Ovary (tissue), 9 donors: ENCODE results near the gene ARHGEF10L. TPM values are rescaled to one million over a fixed set of nuclear protein-coding genes. Genes with fewer than 3 reads are reported as not detected.
A peak's percentile ranks its signal among the peaks of the same experiment; 100 is the strongest.

ENCODE experiments used
- DNase-seq, 5 donors: peaks; one replicate each; pipeline ENCODE4 v3.0.0-alpha.2; 2019 to 2020
- H3K27ac ChIP-seq, 2 donors: fragments of 200-600 bp; one replicate each; pipeline versions ENCODE4 v1.5.1 to v1.8.0; 2019 to 2022
- H3K27me3 ChIP-seq: fragments of 200-600 bp; one replicate; pipeline ENCODE4 v1.8.0; 2022
- H3K36me3 ChIP-seq: fragments of 200-600 bp; sonication (generic); one replicate; pipeline ENCODE4 v1.5.1; 2019
- H3K4me1 ChIP-seq: one replicate; pipeline ENCODE4 v1.8.1; 2013; ENCODE audit warnings: mild to moderate bottlenecking, moderate library complexity; ENCODE audit not compliant: insufficient read depth
- H3K4me3 ChIP-seq: fragments of 200-600 bp; sonication (generic); one replicate; pipeline ENCODE4 v1.5.1; 2017
- H3K9me3 ChIP-seq, 2 donors: fragments of 200-600 bp in 1 of 2; sonication (generic) in 1 of 2; one replicate each; pipeline versions ENCODE4 v1.5.1 to v1.8.1; 2013 to 2019; ENCODE audit warnings: mild to moderate bottlenecking in 1 of 2, moderate library complexity in 1 of 2
- CTCF ChIP-seq, 3 donors: fragments of 450-650 bp in 2 of 3; fragments of 200-600 bp in 1 of 3; IDR thresholded peaks; one replicate each; pipeline versions ENCODE4 v1.5.1 to v1.8.0; 2016 to 2022; ENCODE audit warnings: antibody characterized with exemption in 3 of 3, mild to moderate bottlenecking in 1 of 3
- EP300 ChIP-seq: sonication (generic); formaldehyde crosslinking; IDR thresholded peaks from one replicate; pipeline ENCODE4 v1.6.1; 2017; ENCODE audit warnings: antibody characterized with exemption
- POLR2A ChIP-seq: fragments of 450-650 bp; IDR thresholded peaks from one replicate; pipeline ENCODE4 v1.6.1; 2017; ENCODE audit warnings: antibody characterized with exemption, mild to moderate bottlenecking, moderate library complexity
- WGBS, 3 donors: extraction: QIAGEN DNeasy Blood & Tissue Kit in 1 of 3; methylation state at CpG; one replicate each; pipeline versions ENCODE4 v1.1.5 to v1.1.7; 2013 to 2017; 5-methylcytosine and 5-hydroxymethylcytosine counted together
- intact Hi-C, 4 donors: fragments of 100-400 bp; cut with DNase I; formaldehyde crosslinking; loops; one replicate each; pipeline versions ENCODE4 v1.11.0 to v1.15.1; 2022 to 2023
- polyA plus RNA-seq, 2 donors: library from polyadenylated mRNA; stranded (reverse); fragments of 200-250 nt in 1 of 2; fragments of 350-450 nt in 1 of 2; fragmentation: Illumina TruSeq in 1 of 2; extraction: RNeasy Lipid Tissue Mini Kit (QIAGEN cat#74804) in 1 of 2; gene quantifications; one replicate each; pipeline ENCODE4 v1.2.3, GENCODE V29; 2013 to 2014
- total RNA-seq, 7 donors: library from RNA; depleted of rRNA in 2 of 7; stranded (reverse); fragments of >200 nt in 2 of 7; fragmentation: NEBNext Ultra II Directional in 3 of 7; extraction: Animal tissue kit (Norgen Biotek cat#: 25700) in 3 of 7; gene quantifications; one replicate each; pipeline versions ENCODE4 v1.1.0 to v1.2.4, GENCODE V29; 2016 to 2023
- donor health status: DM: no; HTN: no; CAD: no; lungs with moderate emphysema.
- donor health status: DM: no; HTN: no; CAD: no.
- donor health status: Bipolar disorder and iron deficiency.
- donor health status: DM: yes; HTN: yes; CAD: no.
- donor health status: DM: no; HTN: no; CAD: no.
- donor health status: DM: yes; HTN: yes; CAD: no.

The ARHGEF10L gene
- total and polyA plus RNA-seq, 9 donors: 3.6 to 23.0 (median 18.3) TPM

- H3K27ac ChIP-seq: no peak overlapping the region
- no peaks in the 10 kb centered on the region for H3K36me3 ChIP-seq
- no peak for DNase-seq
- 76 to 81% (median 80%) methylated on average over 6 of the region's 6 CpGs for WGBS, 3 donors
- TF ChIP-seq POLR2A (no peak), CTCF (IDR thresholded peaks at IDR 0.05) (no peak), EP300 (no peak)
- no peaks in the 10 kb centered on the region for H3K27me3 ChIP-seq
- no peak overlapping the region for H3K4me3 ChIP-seq
- no peaks in the 10 kb centered on the region for H3K9me3 ChIP-seq
- intact Hi-C loops: no loop called here
- no peaks in the 10 kb centered on the region for H3K4me1 ChIP-seq
Measured at GRCh38 chr1:17736625-17737024, 197.1 kb downstream of the ARHGEF10L start.

GRCh38 chr1:17739050-17739449 lies 199.6 kb downstream of the ARHGEF10L start:
- H3K27ac ChIP-seq: no peak overlapping the region
- no peaks in the 10 kb centered on the region for H3K9me3 ChIP-seq
- H3K4me3 ChIP-seq: no peak overlapping the region
- no peak for TF ChIP-seq CTCF (IDR thresholded peaks at IDR 0.05)
- no peak for TF ChIP-seq POLR2A
- TF ChIP-seq EP300: no peak
- DNase-seq: no peak
- H3K36me3 ChIP-seq: no peaks in the 10 kb centered on the region
- intact Hi-C loops: no loop called here
- H3K4me1 ChIP-seq: peaks cover 6% of the 10 kb centered on the region
- no peaks in the 10 kb centered on the region for H3K27me3 ChIP-seq

- Histone ChIP-seq H3K4me3 (no peak overlapping the region), H3K27ac (no peak overlapping the region), H3K4me1 (peaks cover 6% of the 10 kb centered on the region), H3K36me3 (no peaks in the 10 kb centered on the region), H3K9me3 (no peaks in the 10 kb centered on the region), H3K27me3 (no peaks in the 10 kb centered on the region)
- TF ChIP-seq EP300 (no peak), POLR2A (no peak), CTCF (IDR thresholded peaks at IDR 0.05) (no peak)
- intact Hi-C loops: no loop called here
- 70 to 72% (median 70%) methylated on average over 5 of the region's 5 CpGs for WGBS, 3 donors
- DNase-seq: no peak
Measured at GRCh38 chr1:17741052-17741451, 201.6 kb downstream of the ARHGEF10L start.

GRCh38 chr1:17742583-17742982 lies 203.1 kb downstream of the ARHGEF10L start:
- no peak for TF ChIP-seq EP300
- TF ChIP-seq CTCF (IDR thresholded peaks at IDR 0.05): no peak
- TF ChIP-seq POLR2A: no peak
- peaks cover 6% of the 10 kb centered on the region for H3K4me1 ChIP-seq
- peak in 4 of 5 donors; percentile 15 to 46 (median 38) for DNase-seq
- 4 to 5% (median 4%) methylated on average over 5 of the region's 5 CpGs for WGBS, 3 donors
- intact Hi-C loops: no loop called here
- no peaks in the 10 kb centered on the region for H3K36me3 ChIP-seq
- H3K27me3 ChIP-seq: no peaks in the 10 kb centered on the region
- H3K27ac ChIP-seq: no peak overlapping the region
- no peak overlapping the region for H3K4me3 ChIP-seq
- no peaks in the 10 kb centered on the region for H3K9me3 ChIP-seq
